EH (cell line): ENCODE data around the gene CTXND1.

ENCODE experiments used
- DNase-seq: peaks from one replicate; pipeline ENCODE4 v3.0.0-alpha.2; 2015; ENCODE audit warnings: low read depth

CTXND1 gene

GRCh38 chr15:80180468-80180867 is 71.5 kb downstream of the CTXND1 start:
- DNase-seq = no peak

- no peak for DNase-seq
Measured at GRCh38 chr15:80179935-80180334, 72.1 kb downstream of the CTXND1 start.

- DNase-seq = peak; percentile 93
Measured at GRCh38 chr15:80179025-80179759, 72.8 kb downstream of the CTXND1 start.

GRCh38 chr15:80177156-80177555 is 74.9 kb downstream of the CTXND1 start:
- no peak for DNase-seq

- no peak for DNase-seq
Measured at GRCh38 chr15:80176443-80176842, 75.6 kb downstream of the CTXND1 start.

- no peak for DNase-seq
Measured at GRCh38 chr15:80175436-80175835, 76.6 kb downstream of the CTXND1 start.

GRCh38 chr15:80174017-80174746 is 77.8 kb downstream of the CTXND1 start:
- DNase-seq = peak; percentile 89

GRCh38 chr15:80173022-80173759 is 78.8 kb downstream of the CTXND1 start:
- peak; percentile 54 for DNase-seq

GRCh38 chr15:80172401-80172800 is 79.6 kb downstream of the CTXND1 start:
- no peak for DNase-seq

GRCh38 chr15:80171787-80172186 is 80.2 kb downstream of the CTXND1 start:
- no peak for DNase-seq

GRCh38 chr15:80170596-80170995 is 81.4 kb downstream of the CTXND1 start:
- no peak for DNase-seq

- no peak for DNase-seq
Measured at GRCh38 chr15:80169768-80170357, 82.2 kb downstream of the CTXND1 start.

GRCh38 chr15:80168421-80168820 is 83.6 kb downstream of the CTXND1 start:
- no peak for DNase-seq

- no peak for DNase-seq
Measured at GRCh38 chr15:80167936-80168335, 84.1 kb downstream of the CTXND1 start.

GRCh38 chr15:80163897-80164296 is 88.1 kb downstream of the CTXND1 start:
- no peak for DNase-seq

GRCh38 chr15:80163217-80163616 is 88.8 kb downstream of the CTXND1 start:
- DNase-seq = no peak

GRCh38 chr15:80162059-80162554 is 89.9 kb downstream of the CTXND1 start:
- no peak for DNase-seq

- no peak for DNase-seq
Measured at GRCh38 chr15:80161468-80162016, 90.5 kb downstream of the CTXND1 start.

- DNase-seq = peak; percentile 97
Measured at GRCh38 chr15:80160570-80161156, 91.3 kb downstream of the CTXND1 start.

GRCh38 chr15:80159811-80160569 is 92.0 kb downstream of the CTXND1 start:
- peak; percentile 19 for DNase-seq

- DNase-seq = no peak
Measured at GRCh38 chr15:80159301-80159700, 92.7 kb downstream of the CTXND1 start.
